HepG2 (cell line): ENCODE data around the gene SAPCD1. TPM values are rescaled to one million over a fixed set of nuclear protein-coding genes. Genes with fewer than 3 reads are reported as not detected.
A peak's percentile ranks its signal among the peaks of the same experiment; 100 is the strongest.

Source experiments
- HHEX ChIP-seq: IDR thresholded peaks from 2 replicates; pipeline ENCODE4 v1.6.1; 2016; ENCODE audit warnings: control low read depth
- HNF4G ChIP-seq, 2 experiments: sonication (generic) in 1 of 2; formaldehyde crosslinking in 1 of 2; IDR thresholded peaks; 2 replicates each; pipeline versions ENCODE4 v1.4.0 to v1.6.1; 2011 to 2020; ENCODE audit warnings: borderline replicate concordance in 2 of 2, low read depth in 2 of 2, mild to moderate bottlenecking in 2 of 2, low read length in 1 of 2, missing genetic modification reagents in 1 of 2, moderate library complexity in 1 of 2
- JARID2 ChIP-seq: sonication (generic); formaldehyde crosslinking; IDR thresholded peaks from 2 replicates; pipeline ENCODE4 v1.8.1; 2023; ENCODE audit warnings: missing genetic modification reagents, inconsistent platforms; ENCODE audit not compliant: insufficient replicate concordance
- KLF13 ChIP-seq: sonication (generic); formaldehyde crosslinking; IDR thresholded peaks from 2 replicates; pipeline ENCODE4 v1.4.0; 2020; ENCODE audit warnings: mild to moderate bottlenecking, missing genetic modification reagents
- NFAT5 ChIP-seq: sonication (generic); formaldehyde crosslinking; IDR thresholded peaks from 2 replicates; pipeline ENCODE4 v1.4.0; 2020; ENCODE audit warnings: missing genetic modification reagents
- NR2F6 ChIP-seq, 2 experiments: IDR thresholded peaks; 2 replicates each; pipeline ENCODE4 v1.6.1; 2016; ENCODE audit warnings: antibody characterized with exemption in 1 of 2, mild to moderate bottlenecking in 1 of 2
- SKI ChIP-seq: fragments of 450-650 bp; IDR thresholded peaks from one replicate; pipeline ENCODE4 v1.6.1; 2018; ENCODE audit warnings: mild to moderate bottlenecking; ENCODE audit not compliant: partially characterized antibody
- SOX6 ChIP-seq, 2 experiments: fragments of 450-650 bp in 1 of 2; sonication (generic) in 1 of 2; formaldehyde crosslinking in 1 of 2; IDR thresholded peaks; 2 replicates each; pipeline versions ENCODE4 v1.4.0 to v1.6.1; 2017 to 2020; ENCODE audit warnings: antibody characterized with exemption in 1 of 2, mild to moderate bottlenecking in 1 of 2, missing genetic modification reagents in 1 of 2
- TBL1XR1 ChIP-seq: fragments of 150-350 bp; IDR thresholded peaks from 2 replicates; pipeline ENCODE4 v1.6.1; 2014; ENCODE audit warnings: borderline replicate concordance, low read length; ENCODE audit not compliant: partially characterized antibody
- XBP1 ChIP-seq: sonication (generic); formaldehyde crosslinking; IDR thresholded peaks from 2 replicates; pipeline ENCODE4 v1.5.0; 2020; ENCODE audit warnings: missing genetic modification reagents
- ZBTB38 ChIP-seq: sonication (generic); formaldehyde crosslinking; IDR thresholded peaks from 2 replicates; pipeline ENCODE4 v1.5.1; 2020; ENCODE audit warnings: mild to moderate bottlenecking, missing genetic modification reagents
- ZNF230 ChIP-seq: sonication (generic); formaldehyde crosslinking; IDR thresholded peaks from 2 replicates; pipeline ENCODE4 v1.4.0; 2020; ENCODE audit warnings: mild to moderate bottlenecking, missing genetic modification reagents
- ZNF432 ChIP-seq: sonication (generic); formaldehyde crosslinking; IDR thresholded peaks from 2 replicates; pipeline ENCODE4 v1.5.0; 2020; ENCODE audit warnings: missing genetic modification reagents, mild to moderate bottlenecking, borderline replicate concordance
- ZNF597 ChIP-seq: sonication (generic); formaldehyde crosslinking; IDR thresholded peaks from 2 replicates; pipeline ENCODE4 v1.5.0; 2020; ENCODE audit warnings: missing genetic modification reagents
- ZNF672 ChIP-seq: sonication (generic); formaldehyde crosslinking; IDR thresholded peaks from 2 replicates; pipeline ENCODE4 v1.8.1; 2022; ENCODE audit warnings: missing genetic modification reagents
- polyA plus RNA-seq, 8 experiments: library from polyadenylated mRNA; depleted of rRNA in 3 of 8; stranded (reverse) in 7 of 8; unstranded in 1 of 8; fragments of >200 nt; fragmentation: Illumina TruSeq in 4 of 8; extraction: Trizol in 4 of 8; gene quantifications; 2 replicates each; pipeline versions ENCODE4 v1.2.1 to v1.2.3, GENCODE V29; 2011 to 2016; ENCODE audit warnings: low read depth in 4 of 8, missing spikeins in 1 of 8, mixed read lengths in 1 of 8; ENCODE audit not compliant: insufficient read depth in 1 of 8
- total RNA-seq, 5 experiments: library from RNA; depleted of rRNA; stranded (reverse); fragments of >200 nt; fragmentation: Illumina TruSeq; extraction: Trizol; gene quantifications; 2 replicates each; pipeline ENCODE4 v1.2.3, GENCODE V29; 2016; ENCODE audit warnings: low read depth in 1 of 5
- TF ChIP-seq, protein P1 (sequence below): sonication (generic); formaldehyde crosslinking; IDR thresholded peaks from 2 replicates; pipeline ENCODE4 v1.9.0; 2021; ENCODE audit warnings: missing genetic modification reagents, borderline replicate concordance

SAPCD1 gene
- total and polyA plus RNA-seq, 2 of the 13 experiments (the other 11 are each of a cell fraction or from before 2014, with no cell fraction given), result 2.5 to 3.9 TPM

- TF ChIP-seq XBP1 (CRISPR knock-in tag) (0 out of 2 replicates have a peak, but pooled peaks have one; percentile 20), JARID2 (CRISPR knock-in tag) (peak; percentile 33), HNF4G (IDR thresholded peaks at IDR 0.05; ENCODE audit: borderline replicate concordance, low read depth, low read length) (peak; percentile 96), HNF4G (CRISPR knock-in tag; IDR thresholded peaks at IDR 0.05; ENCODE audit: borderline replicate concordance, low read depth) (no peak; the same call in 1 of the 2 replicates), TBL1XR1 (peak; percentile 49), ZNF597 (no peak), NFAT5 (CRISPR knock-in tag) (peak; percentile 98), ZNF230 (CRISPR knock-in tag) (peak; percentile 97), NR2F6 (IDR thresholded peaks at IDR 0.05) (no peak), NR2F6 (CRISPR knock-in tag; IDR thresholded peaks at IDR 0.05) (peak; percentile 33; the same call in 1 of the 2 replicates), SKI (peak; percentile 9), ZNF432 (CRISPR knock-in tag) (no peak), HHEX (CRISPR knock-in tag) (no peak; the same call in 1 of the 2 replicates), ZNF672 (CRISPR knock-in tag) (peak; percentile 96; the same call in 1 of the 2 replicates), SOX6 (IDR thresholded peaks at IDR 0.05) (no peak), SOX6 (CRISPR knock-in tag; IDR thresholded peaks at IDR 0.05) (peak; percentile 87), ZBTB38 (CRISPR knock-in tag) (peak; percentile 97), KLF13 (CRISPR knock-in tag) (0 out of 2 replicates have a peak, but pooled peaks have one; percentile 72)
- TF ChIP-seq, protein P1, sequence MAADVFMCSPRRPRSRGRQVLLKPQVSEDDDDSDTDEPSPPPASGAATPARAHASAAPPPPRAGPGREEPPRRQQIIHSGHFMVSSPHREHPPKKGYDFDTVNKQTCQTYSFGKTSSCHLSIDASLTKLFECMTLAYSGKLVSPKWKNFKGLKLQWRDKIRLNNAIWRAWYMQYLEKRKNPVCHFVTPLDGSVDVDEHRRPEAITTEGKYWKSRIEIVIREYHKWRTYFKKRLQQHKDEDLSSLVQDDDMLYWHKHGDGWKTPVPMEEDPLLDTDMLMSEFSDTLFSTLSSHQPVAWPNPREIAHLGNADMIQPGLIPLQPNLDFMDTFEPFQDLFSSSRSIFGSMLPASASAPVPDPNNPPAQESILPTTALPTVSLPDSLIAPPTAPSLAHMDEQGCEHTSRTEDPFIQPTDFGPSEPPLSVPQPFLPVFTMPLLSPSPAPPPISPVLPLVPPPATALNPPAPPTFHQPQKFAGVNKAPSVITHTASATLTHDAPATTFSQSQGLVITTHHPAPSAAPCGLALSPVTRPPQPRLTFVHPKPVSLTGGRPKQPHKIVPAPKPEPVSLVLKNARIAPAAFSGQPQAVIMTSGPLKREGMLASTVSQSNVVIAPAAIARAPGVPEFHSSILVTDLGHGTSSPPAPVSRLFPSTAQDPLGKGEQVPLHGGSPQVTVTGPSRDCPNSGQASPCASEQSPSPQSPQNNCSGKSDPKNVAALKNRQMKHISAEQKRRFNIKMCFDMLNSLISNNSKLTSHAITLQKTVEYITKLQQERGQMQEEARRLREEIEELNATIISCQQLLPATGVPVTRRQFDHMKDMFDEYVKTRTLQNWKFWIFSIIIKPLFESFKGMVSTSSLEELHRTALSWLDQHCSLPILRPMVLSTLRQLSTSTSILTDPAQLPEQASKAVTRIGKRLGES (CRISPR knock-in tag), result no peak; the same call in 1 of the 2 replicates
Measured at GRCh38 chr6:31739639-31740396, 22.6 kb upstream of the SAPCD1 start, which contains the start of gene MSH5 (continued).
